ENCODE measurements around the gene JSRP1. TPM values are rescaled to one million over a fixed set of nuclear protein-coding genes. Genes with fewer than 3 reads are reported as not detected.

JSRP1 gene
- total and polyA plus RNA-seq, 2 of the 8 experiments (the other 6 are each of a cell fraction or from before 2014, with no cell fraction given), result 0.24 to 0.56 TPM

- no peak overlapping the region for H3K14ac ChIP-seq (ENCODE audit: insufficient read length)
- no peaks in the 10 kb centered on the region for H3K9me3 ChIP-seq (ENCODE audit: insufficient read depth in 2 of 2, low read depth in 1 of 2, low read length in 1 of 2)
- no peaks in the 10 kb centered on the region for H3K27me3 ChIP-seq (replicated peaks in 1 of 4; ENCODE audit: control insufficient read depth in 3 of 4, extremely low read depth in 1 of 4, insufficient read depth in 3 of 4, low read length in 3 of 4)
- no peak overlapping the region for H4K5ac ChIP-seq (ENCODE audit: insufficient read length, low read depth, low read length)
- H3K4me2 ChIP-seq (ENCODE audit: insufficient read depth in 1 of 2, low read depth in 2 of 2, low read length in 2 of 2), result no peak overlapping the region
- H2BK5ac ChIP-seq (ENCODE audit: low read depth, low read length), result no peak overlapping the region
- H2BK120ac ChIP-seq (replicated peaks; ENCODE audit: low read depth, low read length), result no peak overlapping the region
- peaks cover 14 to 33% of the 10 kb centered on the region in 2 experiments; a peak in 3 of 4 replicates for H3K79me2 ChIP-seq (ENCODE audit: control insufficient read depth in 1 of 2, insufficient read depth in 2 of 2, low read length in 2 of 2)
- H3K4me3 ChIP-seq (ENCODE audit: extremely low read depth in 1 of 4, insufficient read depth in 2 of 4, low read depth in 3 of 4, low read length in 4 of 4), result no peak overlapping the region; a peak in 1 of 8 replicates
- peak overlapping the region; percentile 24; the same call in 1 of the 2 replicates for H3K27ac ChIP-seq (ENCODE audit: low read depth, low read length)
- H3K36me3 ChIP-seq (ENCODE audit: control insufficient read depth in 2 of 4, insufficient read depth in 4 of 4, low read length in 3 of 4), result peaks cover 3 to 23% (median 9%) of the 10 kb centered on the region in 4 experiments; a peak in 5 of 8 replicates
- H3K9ac ChIP-seq (replicated peaks in 1 of 4; ENCODE audit: extremely low read depth in 1 of 4, low read depth in 3 of 4, low read length in 3 of 4), result no peak overlapping the region
- no peak overlapping the region for H3K18ac ChIP-seq (ENCODE audit: extremely low read depth, low read length)
- no peak overlapping the region for H3K23ac ChIP-seq (ENCODE audit: insufficient read length)
- no peak overlapping the region for H2BK12ac ChIP-seq (ENCODE audit: low read depth, low read length)
- peak in 1 of 2 experiments; percentile 84 for DNase-seq (ENCODE audit: low read depth in 1 of 2, low spot score in 2 of 2)
- H3K23me2 ChIP-seq (ENCODE audit: low read depth, low read length), result peaks cover 5% of the 10 kb centered on the region; the same call in 1 of the 2 replicates
- peak; percentile 48 for FAIRE-seq
- peaks cover 0 to 17% (median 7%) of the 10 kb centered on the region in 4 experiments; a peak in 5 of 7 replicates for H3K4me1 ChIP-seq (replicated peaks in 1 of 4; ENCODE audit: control insufficient read depth in 3 of 4, insufficient read depth in 4 of 4, low read length in 3 of 4)
- no peak overlapping the region for H2AFZ ChIP-seq (ENCODE audit: low read length)
- ChIA-PET POLR2A (ENCODE audit: partially characterized antibody) (interaction anchor here (0.6 to 23.4 kb wide), 19 partner anchors 8 to 1986 kb away, joined by 3 to 330 read pairs (median 5); partner anchors contain the start of genes AMH, JSRP1 and PLEKHJ1), CTCF (ENCODE audit: partially characterized antibody) (interaction anchor here (0.6 to 6.2 kb wide), 38 partner anchors 9 to 348 kb away, joined by 3 to 106 read pairs (median 6); partner anchors contain the start of genes JSRP1, LSM7, PLEKHJ1 and SPPL2B)
- H3K56ac ChIP-seq (replicated peaks; ENCODE audit: insufficient read length, low read depth, low read length), result no peak overlapping the region
- peak overlapping the region; percentile 55 for H4K91ac ChIP-seq (replicated peaks; ENCODE audit: insufficient read length, low read length)
- peak overlapping the region; percentile 76 for H4K8ac ChIP-seq (ENCODE audit: extremely low read depth, insufficient read depth, low read length)
- peaks cover 3% of the 10 kb centered on the region; the same call in 1 of the 2 replicates for H3K79me1 ChIP-seq (ENCODE audit: low read depth, low read length)
- no peak overlapping the region for H2BK15ac ChIP-seq (ENCODE audit: low read length)
- peaks cover 20 to 27% of the 10 kb centered on the region in 2 experiments for H4K20me1 ChIP-seq (replicated peaks in 1 of 2; ENCODE audit: control insufficient read depth in 1 of 2, insufficient read depth in 2 of 2, low read length in 2 of 2)
- no peak overlapping the region for H2BK20ac ChIP-seq (ENCODE audit: low read length)
- H2AK5ac ChIP-seq (ENCODE audit: low read depth, low read length), result no peak overlapping the region
- H3K4ac ChIP-seq (replicated peaks; ENCODE audit: insufficient read length, low read depth, low read length), result no peak overlapping the region
- 65% methylated on average over 16 of the region's 16 CpGs; no CpG with 5 or more reads in 1 of the 2 experiments for WGBS, 2 experiments (ENCODE audit: extremely low coverage in 1 of 2, insufficient coverage in 1 of 2, insufficient read length in 1 of 2, insufficient replicate concordance in 2 of 2, low coverage in 1 of 2, low lambda C conversion rate in 2 of 2, missing lambda C conversion rate in 1 of 2)
- TF ChIP-seq EP300 (IDR thresholded peaks at IDR 0.05; ENCODE audit: borderline replicate concordance in 1 of 2, low read depth in 2 of 2, low read length in 2 of 2) (no peak), CHD2 (IDR thresholded peaks at IDR 0.05; ENCODE audit: low read length) (no peak), NANOG (IDR thresholded peaks at IDR 0.05; ENCODE audit: insufficient read depth, low read depth, low read length, poor library complexity, severe bottlenecking) (no peak), POLR2AphosphoS5 (IDR thresholded peaks at IDR 0.05; ENCODE audit: low read depth, low read length) (no peak; the same call in 1 of the 2 replicates), EGR1 (IDR thresholded peaks at IDR 0.05; ENCODE audit: borderline replicate concordance, low read depth, low read length) (no peak), SP2 (IDR thresholded peaks at IDR 0.05; ENCODE audit: low read length) (no peak), POU5F1 (IDR thresholded peaks at IDR 0.05; ENCODE audit: low read depth, low read length) (no peak), E2F6 (IDR thresholded peaks at IDR 0.05) (no peak), SIN3A (conservative IDR thresholded peaks at IDR 0.05 in 1 of 2, IDR thresholded peaks at IDR 0.05 in 1 of 2; ENCODE audit: low read depth in 1 of 2, low read length in 2 of 2) (peak; percentile 30 to 77; a peak in 2 of 4 replicates)
These were observed 18.8 kb upstream of the JSRP1 start for GRCh38 chr19:2274931-2275535.
